Caco-2 (cell line): ENCODE data around the gene C3. TPM values are rescaled to one million over a fixed set of nuclear protein-coding genes. Genes with fewer than 3 reads are reported as not detected.
"Not testable (repeated sequence)": the region's sequence is repeated elsewhere in the genome, so short reads cannot be mapped to it uniquely, and the experiment has no call there.

Experiments used
- BruUV-seq: library from RNA; stranded (reverse); fragments of 400-500 nt; replicated peaks from 2 replicates; lab custom pipeline; 2021; lab: Mats Ljungman, UMichigan
- CTCF ChIA-PET: fragments of 300-600 bp; sonication (Branson Sonifier 250); formaldehyde crosslinking; loops from one replicate; lab custom pipeline; 2022; ENCODE audit warnings: antibody characterized with exemption; lab: Charles Lee
- POLR2A ChIA-PET: fragments of 300-600 bp; sonication (Branson Sonifier 250); formaldehyde crosslinking; loops from one replicate; lab custom pipeline; 2022; ENCODE audit warnings: antibody characterized with exemption; lab: Charles Lee
- DNase-seq, 2 experiments: peaks; one replicate each; pipeline versions ENCODE4 v3.0.0 to v3.0.0-alpha.2; 2020 to 2022
- H3K27me3 ChIP-seq: replicated peaks from 2 replicates; pipeline ENCODE4 v1.6.0; 2011; ENCODE audit warnings: low read length; ENCODE audit not compliant: control insufficient read depth, insufficient read depth
- H3K36me3 ChIP-seq: 2 replicates; pipeline ENCODE4 v1.5.1; 2011; ENCODE audit warnings: low read length; ENCODE audit not compliant: control insufficient read depth, insufficient read depth
- H3K4me1 ChIP-seq: fragments of 250-450 bp; sonication (Bioruptor Pico); 2 replicates; pipeline ENCODE4 v1.5.1; 2020; ENCODE audit warnings: mild to moderate bottlenecking
- H3K4me3 ChIP-seq: 2 replicates; pipeline ENCODE4 v1.5.1; 2011; ENCODE audit warnings: low read depth, mild to moderate bottlenecking, control low read depth, low read length
- H3K9me3 ChIP-seq: fragments of 250-450 bp; sonication (Bioruptor Pico); 2 replicates; pipeline ENCODE4 v1.5.1; 2020; ENCODE audit warnings: mild to moderate bottlenecking, moderate library complexity
- H3K27ac Mint-ChIP-seq: one replicate; pipeline ENCODE4 v1.8.0; 2022; ENCODE audit warnings: mixed read lengths; ENCODE audit not compliant: unreplicated experiment
- H3K27me3 Mint-ChIP-seq: one replicate; pipeline ENCODE4 v1.8.0; 2022; ENCODE audit warnings: mixed read lengths; ENCODE audit not compliant: insufficient read depth, unreplicated experiment
- H3K36me3 Mint-ChIP-seq: one replicate; pipeline ENCODE4 v1.8.0; 2022; ENCODE audit warnings: mild to moderate bottlenecking, mixed read lengths; ENCODE audit not compliant: insufficient read depth, unreplicated experiment
- H3K4me1 Mint-ChIP-seq: one replicate; pipeline ENCODE4 v1.8.0; 2022; ENCODE audit warnings: low read depth, mixed read lengths; ENCODE audit not compliant: unreplicated experiment
- H3K4me3 Mint-ChIP-seq: one replicate; pipeline ENCODE4 v1.8.0; 2022; ENCODE audit warnings: mild to moderate bottlenecking, moderate library complexity, mixed read lengths; ENCODE audit not compliant: unreplicated experiment
- H3K9me3 Mint-ChIP-seq: one replicate; pipeline ENCODE4 v1.8.0; 2022; ENCODE audit warnings: mixed read lengths; ENCODE audit not compliant: unreplicated experiment
- intact Hi-C: fragments of 100-400 bp; cut with micrococcal nuclease; formaldehyde crosslinking; loops from one replicate; pipeline ENCODE4 v1.10.0; 2022; ENCODE audit not compliant: unreplicated experiment
- total RNA-seq: library from RNA; stranded (reverse); gene quantifications from 2 replicates; pipeline ENCODE4 v1.2.3, GENCODE V29; 2022
- TF ChIP-seq, protein P1 (sequence below), 2 experiments: fragments of 200-600 bp in 1 of 2; IDR thresholded peaks; 1 replicate in 1 of 2; 2 replicates in 1 of 2; pipeline versions ENCODE4 v1.5.1 to v1.8.0; 2011 to 2022; ENCODE audit warnings: antibody characterized with exemption in 1 of 2, control low read depth in 1 of 2, inconsistent platforms in 1 of 2, low read depth in 1 of 2, low read length in 1 of 2, mild to moderate bottlenecking in 1 of 2, moderate library complexity in 1 of 2; ENCODE audit not compliant: insufficient read depth in 1 of 2, severe bottlenecking in 1 of 2, unreplicated experiment in 1 of 2

The C3 gene
- total RNA-seq, 1 experiment from 2014 or later, result 21.7 TPM

DNA sequence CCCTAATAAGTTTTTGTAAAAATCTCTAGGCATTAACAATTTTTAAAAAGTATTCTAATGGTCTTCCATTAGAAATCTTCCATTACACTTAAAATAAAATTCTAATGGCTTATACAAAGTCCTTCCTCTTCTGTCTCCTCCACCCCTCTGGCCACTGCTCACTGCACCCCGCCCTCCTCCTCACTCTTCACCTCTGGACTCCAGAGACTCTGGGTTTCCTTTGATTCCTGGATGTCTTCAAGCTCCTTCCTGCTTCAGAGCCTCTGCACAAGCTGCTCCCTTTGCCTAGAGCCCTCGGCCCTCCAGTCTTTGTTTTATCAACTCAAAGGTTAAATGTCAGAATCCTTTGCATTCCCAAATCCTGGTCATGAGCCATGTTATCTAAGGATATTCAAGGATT lies 71.3 kb downstream of the C3 start:
- no TSS peak for BruUV-seq
- peaks cover 7% of the 10 kb centered on the region for H3K4me1 Mint-ChIP-seq
- Histone ChIP-seq H3K4me3 (no peak overlapping the region), H3K4me1 (peaks cover 12% of the 10 kb centered on the region; the same call in 1 of the 2 replicates), H3K27me3 (no peaks in the 10 kb centered on the region), H3K36me3 (no peaks in the 10 kb centered on the region), H3K9me3 (no peaks in the 10 kb centered on the region)
- POLR2A ChIA-PET, result no interaction called here
- H3K27ac Mint-ChIP-seq, result no peak overlapping the region
- TF ChIP-seq, protein P1, sequence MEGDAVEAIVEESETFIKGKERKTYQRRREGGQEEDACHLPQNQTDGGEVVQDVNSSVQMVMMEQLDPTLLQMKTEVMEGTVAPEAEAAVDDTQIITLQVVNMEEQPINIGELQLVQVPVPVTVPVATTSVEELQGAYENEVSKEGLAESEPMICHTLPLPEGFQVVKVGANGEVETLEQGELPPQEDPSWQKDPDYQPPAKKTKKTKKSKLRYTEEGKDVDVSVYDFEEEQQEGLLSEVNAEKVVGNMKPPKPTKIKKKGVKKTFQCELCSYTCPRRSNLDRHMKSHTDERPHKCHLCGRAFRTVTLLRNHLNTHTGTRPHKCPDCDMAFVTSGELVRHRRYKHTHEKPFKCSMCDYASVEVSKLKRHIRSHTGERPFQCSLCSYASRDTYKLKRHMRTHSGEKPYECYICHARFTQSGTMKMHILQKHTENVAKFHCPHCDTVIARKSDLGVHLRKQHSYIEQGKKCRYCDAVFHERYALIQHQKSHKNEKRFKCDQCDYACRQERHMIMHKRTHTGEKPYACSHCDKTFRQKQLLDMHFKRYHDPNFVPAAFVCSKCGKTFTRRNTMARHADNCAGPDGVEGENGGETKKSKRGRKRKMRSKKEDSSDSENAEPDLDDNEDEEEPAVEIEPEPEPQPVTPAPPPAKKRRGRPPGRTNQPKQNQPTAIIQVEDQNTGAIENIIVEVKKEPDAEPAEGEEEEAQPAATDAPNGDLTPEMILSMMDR (IDR thresholded peaks at IDR 0.05; ENCODE audit: insufficient read depth in 1 of 2, low read depth in 1 of 2, low read length in 1 of 2, severe bottlenecking in 1 of 2, unreplicated experiment in 1 of 2), result no peak
- no peaks in the 10 kb centered on the region for H3K36me3 Mint-ChIP-seq
- intact Hi-C loops, result no loop called here
- CTCF ChIA-PET, result interaction anchor here (0.6 kb wide), 1 partner anchor 214 kb away, joined by 3 read pairs; no protein-coding TSS in a partner anchor
- DNase-seq, result no peak
- H3K27me3 Mint-ChIP-seq, result no peaks in the 10 kb centered on the region
- no peak overlapping the region for H3K4me3 Mint-ChIP-seq
- H3K9me3 Mint-ChIP-seq, result no peaks in the 10 kb centered on the region

DNA sequence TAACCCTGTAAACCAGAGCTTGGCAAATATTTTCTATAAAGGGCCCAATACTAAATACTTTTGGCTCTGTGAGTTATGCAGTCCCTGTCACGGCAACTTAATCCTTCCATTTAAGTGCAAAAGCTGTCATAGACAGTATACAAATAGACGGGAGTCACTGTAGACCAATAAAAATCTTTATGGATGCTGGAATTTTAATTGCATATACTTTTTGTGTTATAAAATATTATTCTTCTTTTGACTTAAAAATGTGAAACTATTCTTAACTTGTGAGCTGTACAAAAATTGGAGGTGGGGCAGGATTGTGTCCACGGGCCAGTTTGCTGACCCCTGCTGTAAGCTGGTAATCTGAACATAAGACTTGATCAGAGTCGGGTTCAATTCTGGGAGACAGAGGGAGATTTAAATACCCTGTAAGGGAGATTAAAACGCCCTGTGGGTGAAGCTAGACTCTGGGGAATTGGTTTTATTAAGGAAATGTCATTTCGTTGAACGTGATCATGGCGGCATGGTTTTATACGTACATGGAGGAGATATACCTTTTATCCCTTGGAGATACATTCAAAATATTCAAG lies 72.2 kb downstream of the C3 start:
- H3K27me3 Mint-ChIP-seq, result no peaks in the 10 kb centered on the region
- Histone ChIP-seq H3K36me3 (no peaks in the 10 kb centered on the region), H3K4me1 (peaks cover 12% of the 10 kb centered on the region; the same call in 1 of the 2 replicates), H3K9me3 (no peaks in the 10 kb centered on the region), H3K4me3 (no peak overlapping the region), H3K27me3 (no peaks in the 10 kb centered on the region)
- peaks cover 7% of the 10 kb centered on the region for H3K4me1 Mint-ChIP-seq
- ChIA-PET CTCF (no interaction called here), POLR2A (no interaction called here)
- no TSS peak for BruUV-seq
- no peaks in the 10 kb centered on the region for H3K36me3 Mint-ChIP-seq
- no peaks in the 10 kb centered on the region for H3K9me3 Mint-ChIP-seq
- no peak for DNase-seq
- TF ChIP-seq, protein P1 (IDR thresholded peaks at IDR 0.05; ENCODE audit: insufficient read depth in 1 of 2, low read depth in 1 of 2, low read length in 1 of 2, severe bottlenecking in 1 of 2, unreplicated experiment in 1 of 2), result no peak
- intact Hi-C loops, result no loop called here
- H3K4me3 Mint-ChIP-seq, result no peak overlapping the region
- no peak overlapping the region for H3K27ac Mint-ChIP-seq

DNA sequence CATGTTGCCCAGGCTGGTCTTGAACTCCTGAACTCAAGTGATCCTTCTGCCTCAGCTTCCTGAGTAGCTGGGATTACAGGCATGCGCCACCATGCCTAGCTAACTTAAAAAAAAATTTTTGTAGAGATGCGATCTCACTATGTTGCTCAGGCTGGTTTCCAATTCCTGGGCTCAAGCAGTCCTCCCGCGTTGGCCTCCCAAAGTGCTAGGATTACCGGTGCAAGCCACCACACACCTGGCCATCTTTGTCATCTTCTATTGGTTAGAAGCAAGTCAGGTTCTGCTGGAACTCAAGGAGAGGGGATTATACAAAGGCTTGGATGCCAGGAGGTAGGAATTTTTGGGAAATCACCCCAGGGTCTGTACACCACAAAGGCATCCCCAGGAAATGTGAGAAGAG lies 75.7 kb downstream of the C3 start:
- no peak for DNase-seq
- H3K27me3 Mint-ChIP-seq, result no peaks in the 10 kb centered on the region
- BruUV-seq, result no TSS peak
- Histone ChIP-seq H3K36me3 (no peaks in the 10 kb centered on the region), H3K9me3 (no peaks in the 10 kb centered on the region), H3K27me3 (no peaks in the 10 kb centered on the region), H3K4me3 (no peak overlapping the region), H3K4me1 (peaks cover 6% of the 10 kb centered on the region; the same call in 1 of the 2 replicates)
- H3K4me3 Mint-ChIP-seq, result no peak overlapping the region
- TF ChIP-seq, protein P1 (IDR thresholded peaks at IDR 0.05; ENCODE audit: insufficient read depth in 1 of 2, low read depth in 1 of 2, low read length in 1 of 2, severe bottlenecking in 1 of 2, unreplicated experiment in 1 of 2), result no peak
- no peaks in the 10 kb centered on the region for H3K36me3 Mint-ChIP-seq
- intact Hi-C loops, result no loop called here
- H3K27ac Mint-ChIP-seq, result no peak overlapping the region
- H3K9me3 Mint-ChIP-seq, result no peaks in the 10 kb centered on the region
- ChIA-PET POLR2A (no interaction called here), CTCF (no interaction called here)
- H3K4me1 Mint-ChIP-seq, result peaks cover 7% of the 10 kb centered on the region

DNA sequence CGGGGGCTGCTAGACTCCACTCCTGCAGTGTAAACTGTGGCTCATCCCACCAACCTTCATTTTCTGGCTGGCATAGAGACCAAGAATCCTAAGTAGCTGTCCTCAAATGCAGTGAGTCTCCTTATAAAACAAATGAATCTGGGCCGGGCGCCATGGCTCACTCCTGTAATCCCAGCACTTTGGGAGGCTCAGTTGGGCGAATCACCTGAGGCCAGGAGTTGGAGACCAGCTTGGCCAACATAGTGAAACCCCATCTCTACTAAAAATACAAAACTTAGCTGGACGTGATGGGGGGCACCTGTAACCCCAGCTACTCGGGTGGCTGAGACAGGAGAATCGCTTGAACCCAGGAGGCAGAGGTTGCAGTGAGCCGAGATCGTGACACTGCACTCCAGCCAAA lies 80.1 kb downstream of the C3 start:
- intact Hi-C loops, H3K36me3 Mint-ChIP-seq, DNase-seq, POLR2A ChIA-PET, H3K9me3 ChIP-seq, CTCF ChIA-PET, H3K27me3 Mint-ChIP-seq, BruUV-seq, H3K4me1 ChIP-seq, H3K27me3 ChIP-seq, H3K4me3 ChIP-seq, H3K27ac Mint-ChIP-seq, H3K36me3 ChIP-seq, H3K9me3 Mint-ChIP-seq, H3K4me3 Mint-ChIP-seq, H3K4me1 Mint-ChIP-seq: not testable (repeated sequence)
